Heart right ventricle (tissue), 16 donors: Measurements from ENCODE around the gene SRR. TPM values are rescaled to one million over a fixed set of nuclear protein-coding genes. Genes with fewer than 3 reads are reported as not detected.
"Not testable (repeated sequence)": the region's sequence is repeated elsewhere in the genome, so short reads cannot be mapped to it uniquely, and the experiment has no call there.

Experiments
- ATAC-seq, 8 donors: fragments of 200-7000 bp; cut with Tn5 transposase; one replicate each; pipeline ENCODE4 v1.9.1; 2020; ENCODE audit warnings: mild to moderate bottlenecking in 8 of 8, moderate library complexity in 8 of 8, moderate number of reproducible peaks in 1 of 8
- DNase-seq, 2 donors: peaks; one replicate each; pipeline ENCODE4 v3.0.0-alpha.2; 2020
- H3K27ac ChIP-seq, 10 donors: fragments of 200-600 bp; sonication (generic) in 2 of 10; one replicate each; pipeline versions ENCODE4 v1.5.0 to v1.8.0; 2020 to 2022; ENCODE audit warnings: mild to moderate bottlenecking in 3 of 10
- H3K27me3 ChIP-seq, 7 donors: fragments of 200-600 bp; one replicate each; pipeline ENCODE4 v1.8.0; 2021 to 2022; ENCODE audit warnings: mild to moderate bottlenecking in 2 of 7
- H3K36me3 ChIP-seq, 9 donors: fragments of 200-600 bp; sonication (generic) in 1 of 9; one replicate each; pipeline versions ENCODE4 v1.5.0 to v1.8.0; 2020 to 2022; ENCODE audit warnings: mild to moderate bottlenecking in 2 of 9
- H3K4me1 ChIP-seq, 9 donors: fragments of 200-600 bp; sonication (generic) in 1 of 9; one replicate each; pipeline versions ENCODE4 v1.5.0 to v1.8.0; 2020 to 2022; ENCODE audit warnings: mild to moderate bottlenecking in 4 of 9
- H3K4me3 ChIP-seq, 10 donors: fragments of 200-600 bp; sonication (generic) in 2 of 10; one replicate each; pipeline versions ENCODE4 v1.5.0 to v1.8.0; 2020 to 2022; ENCODE audit warnings: mild to moderate bottlenecking in 7 of 10, moderate library complexity in 2 of 10
- H3K9me3 ChIP-seq, 11 donors: fragments of 200-600 bp in 10 of 11; sonication (generic) in 2 of 11; one replicate each; pipeline versions ENCODE4 v1.5.0 to v1.8.0; 2013 to 2022; ENCODE audit warnings: mild to moderate bottlenecking in 2 of 11, control low read depth in 1 of 11, moderate library complexity in 1 of 11
- CTCF ChIP-seq, 9 donors: fragments of 200-600 bp; sonication (generic) in 2 of 9; IDR thresholded peaks; one replicate each; pipeline versions ENCODE4 v1.5.0 to v1.8.0; 2021 to 2022; ENCODE audit warnings: antibody characterized with exemption in 9 of 9, mild to moderate bottlenecking in 5 of 9, moderate library complexity in 1 of 9
- WGBS, 2 donors: extraction: QIAGEN DNeasy Blood & Tissue Kit; methylation state at CpG; one replicate each; pipeline ENCODE4 v1.1.7; 2013; ENCODE audit warnings: inconsistent platforms in 1 of 2; 5-methylcytosine and 5-hydroxymethylcytosine counted together
- intact Hi-C, 10 donors: fragments of 100-400 bp; cut with DNase I; formaldehyde crosslinking; loops; one replicate each; pipeline versions ENCODE4 v1.11.1 to v1.14.2; 2022
- polyA plus RNA-seq, 2 donors: library from polyadenylated mRNA; stranded (reverse); fragments of 200-250 nt; gene quantifications; one replicate each; pipeline ENCODE4 v1.2.3, GENCODE V29; 2013
- total RNA-seq, 10 donors: library from RNA; stranded (reverse); fragmentation: NEBNext Ultra II Directional in 3 of 10; extraction: Animal tissue kit (Norgen Biotek cat#: 25700) in 3 of 10; gene quantifications; one replicate each; pipeline versions ENCODE4 v1.2.1 to v1.2.4, GENCODE V29; 2021 to 2023
- donor health status: Arrhythmogenic right ventricular cardiomyopathy.
- donor health status: ischemic (EF 13 %, LVEDD 7.1; RV severe dilation, severe dysfunction).
- donor health status: healthy with polysubstance abuse.
- donor health status: DM: no; HTN: yes; CAD: no.
- donor health status: DM: no; HTN: no; CAD: no.
- donor health status: ischemic (EF 25% LVEDD 6.9; RV normal size, moderate dysfunction).
- donor health status: ischemic (EF 25% LVEDD 5.7; RV mildly dilated, moderate dysfunction).
- donor health status: healthy.
- donor health status: DM: yes; HTN: yes; CAD: no.
- donor health status: Ischemic cardiomyopathy.
- donor health status: ischemic (EF 35%, LVEDD 5.7; RV mildly dilated, moderate dysfunction).
- donor health status: nonischemic (EF 11% LVEDD 7.7; RV severe dilation, severe dysfunction).
- donor health status: DM: yes; HTN: yes; CAD: no.
- donor health status: PGD.
- donor health status: ischemic (EF 29% LVEDD 5.4; RV normal size, mild dysfunction).
- donor health status: nonischemic (EF 23%, LVEDD 6.1; RV moderate dilation, normal function).

SRR gene
- total and polyA plus RNA-seq, 12 donors, result 2.9 to 16.0 (median 9.4) TPM

GRCh38 chr17:2304931-2305330 lies 1.2 kb downstream of the SRR start:
- intact Hi-C loops, result no loop called here
- WGBS, 2 donors, result 90 to 97% methylated on average over 4 of the region's 4 CpGs
- H3K27me3 ChIP-seq, result no peaks in the 10 kb centered on the region
- no peak for ATAC-seq
- H3K4me3 ChIP-seq, result no peak overlapping the region
- no peaks in the 10 kb centered on the region for H3K9me3 ChIP-seq
- H3K27ac ChIP-seq, result no peak overlapping the region
- peaks cover 3 to 31% (median 22%) of the 10 kb centered on the region in 9 donors for H3K4me1 ChIP-seq
- peaks cover 0 to 14% (median 0%) of the 10 kb centered on the region in 9 donors for H3K36me3 ChIP-seq
- no peak for DNase-seq
- TF ChIP-seq CTCF (IDR thresholded peaks at IDR 0.05), result no peak

GRCh38 chr17:2309338-2310154 lies 5.8 kb downstream of the SRR start:
- Histone ChIP-seq H3K27ac (no peak overlapping the region), H3K36me3 (peaks cover 0 to 10% (median 0%) of the 10 kb centered on the region in 9 donors), H3K27me3 (no peaks in the 10 kb centered on the region), H3K9me3 (no peaks in the 10 kb centered on the region), H3K4me3 (no peak overlapping the region), H3K4me1 (peaks cover 0 to 5% (median under 1%) of the 10 kb centered on the region in 9 donors)
- 62 to 63% methylated on average over 6 of the region's 6 CpGs for WGBS, 2 donors
- TF ChIP-seq CTCF (IDR thresholded peaks at IDR 0.05), result no peak
- intact Hi-C loops, result no loop called here
- DNase-seq (no peak), ATAC-seq (no peak)

GRCh38 chr17:2312736-2313135 lies 9.0 kb downstream of the SRR start:
- intact Hi-C loops, result no loop called here
- TF ChIP-seq CTCF (IDR thresholded peaks at IDR 0.05), result no peak
- DNase-seq (no peak), ATAC-seq (no peak)
- Histone ChIP-seq H3K27me3 (no peaks in the 10 kb centered on the region), H3K36me3 (peaks cover 0 to 11% (median 0%) of the 10 kb centered on the region in 9 donors), H3K9me3 (no peaks in the 10 kb centered on the region), H3K4me3 (no peak overlapping the region), H3K4me1 (no peaks in the 10 kb centered on the region), H3K27ac (no peak overlapping the region)
- WGBS, 2 donors, result 78 to 86% methylated on average over 5 of the region's 5 CpGs

GRCh38 chr17:2316916-2317205 lies 13.1 kb downstream of the SRR start:
- DNase-seq, ATAC-seq, H3K27me3 ChIP-seq, intact Hi-C loops, H3K4me1 ChIP-seq, H3K4me3 ChIP-seq, H3K27ac ChIP-seq, H3K9me3 ChIP-seq: not testable (repeated sequence)
- WGBS, 2 donors, result 83 to 89% methylated on average over 7 of the region's 7 CpGs
- H3K36me3 ChIP-seq, result peaks cover 0 to 39% (median 0%) of the 10 kb centered on the region in 9 donors

- H3K9me3 ChIP-seq, result no peaks in the 10 kb centered on the region
- no peak overlapping the region for H3K4me3 ChIP-seq
- no peak for TF ChIP-seq CTCF (IDR thresholded peaks at IDR 0.05)
- 93 to 95% methylated on average over 3 of the region's 3 CpGs for WGBS, 2 donors
- H3K4me1 ChIP-seq, result peaks cover 0 to 5% (median 0%) of the 10 kb centered on the region in 9 donors
- DNase-seq, result no peak
- intact Hi-C loops, result no loop called here
- ATAC-seq, result no peak
- no peak overlapping the region for H3K27ac ChIP-seq
- H3K36me3 ChIP-seq, result peaks cover 0 to 48% (median 4%) of the 10 kb centered on the region in 9 donors
- no peaks in the 10 kb centered on the region for H3K27me3 ChIP-seq
Measured at GRCh38 chr17:2317796-2318195, 14.0 kb downstream of the SRR start.
